ENCODE measurements around the gene ZNF418.

Gene ZNF418

GRCh38 chr19:57949296-57949695 lies 14.1 kb upstream of the ZNF418 start:
- H3K9ac ChIP-seq (ENCODE audit: low read depth, low read length), result no peak overlapping the region
- no peak overlapping the region for H2AFZ ChIP-seq (ENCODE audit: low read depth, low read length)
- H3K4me2 ChIP-seq (ENCODE audit: insufficient read depth, low read length), result no peak overlapping the region
- ATAC-seq (ENCODE audit: insufficient read depth, low read depth), result no peak
- TF ChIP-seq EZH2 (IDR thresholded peaks at IDR 0.05; ENCODE audit: borderline replicate concordance, low read depth, low read length, severe bottlenecking) (no peak), CTCF (IDR thresholded peaks at IDR 0.05; ENCODE audit: borderline replicate concordance, extremely low read depth, low read length, poor library complexity, severe bottlenecking) (no peak)
- H3K4me3 ChIP-seq (ENCODE audit: low read depth in 1 of 2, low read length in 2 of 2), result no peak overlapping the region
- H3K79me2 ChIP-seq (ENCODE audit: insufficient read depth, low read length), result peaks cover 39% of the 10 kb centered on the region
- peaks cover 15% of the 10 kb centered on the region for H3K36me3 ChIP-seq (ENCODE audit: insufficient read depth, low read length)
- H3K4me1 ChIP-seq (ENCODE audit: insufficient read depth, low read length), result peaks cover 30% of the 10 kb centered on the region
- peaks cover 7% of the 10 kb centered on the region; the same call in 1 of the 2 replicates for H4K20me1 ChIP-seq (ENCODE audit: insufficient read depth, low read length)
- H3K27ac ChIP-seq (ENCODE audit: low read length), result no peak overlapping the region
- no peaks in the 10 kb centered on the region for H3K27me3 ChIP-seq (ENCODE audit: insufficient read depth, low read length, poor library complexity)
- peaks cover 8% of the 10 kb centered on the region for H3K9me3 ChIP-seq (ENCODE audit: insufficient read depth, low read length, severe bottlenecking)
- no peak for DNase-seq

GRCh38 chr19:57947419-57948134 lies 12.4 kb upstream of the ZNF418 start, which contains the start of gene ZNF256:
TSS of gene ZNF256 (minus strand) at chr19:57947706. CDS start at chr19:57947474, 232 bp downstream.
- H4K20me1 ChIP-seq (ENCODE audit: insufficient read depth, low read length), result peaks cover 14% of the 10 kb centered on the region; the same call in 1 of the 2 replicates
- DNase-seq (peak; percentile 98), ATAC-seq (ENCODE audit: insufficient read depth, low read depth) (peak; percentile 99)
- peak within 1 kb of the TSS; percentile 87 for H2AFZ ChIP-seq (ENCODE audit: low read depth, low read length)
- peaks cover 56% of the 10 kb centered on the region for H3K79me2 ChIP-seq (ENCODE audit: insufficient read depth, low read length)
- peak within 1 kb of the TSS; percentile 77 for H3K9ac ChIP-seq (ENCODE audit: low read depth, low read length)
- peak within 1 kb of the TSS; percentile 81 for H3K27ac ChIP-seq (ENCODE audit: low read length)
- peak within 1 kb of the TSS; percentile 93 for H3K4me2 ChIP-seq (ENCODE audit: insufficient read depth, low read length)
- peaks cover 9% of the 10 kb centered on the region for H3K9me3 ChIP-seq (ENCODE audit: insufficient read depth, low read length, severe bottlenecking)
- H3K4me3 ChIP-seq (ENCODE audit: low read depth in 1 of 2, low read length in 2 of 2), result peak within 1 kb of the TSS; percentile 78 to 85
- H3K27me3 ChIP-seq (ENCODE audit: insufficient read depth, low read length, poor library complexity), result no peaks in the 10 kb centered on the region
- TF ChIP-seq CTCF (IDR thresholded peaks at IDR 0.05; ENCODE audit: borderline replicate concordance, extremely low read depth, low read length, poor library complexity, severe bottlenecking) (peak; percentile 94), EZH2 (IDR thresholded peaks at IDR 0.05; ENCODE audit: borderline replicate concordance, low read depth, low read length, severe bottlenecking) (no peak)
- H3K4me1 ChIP-seq (ENCODE audit: insufficient read depth, low read length), result peaks cover 33% of the 10 kb centered on the region
- peaks cover 32% of the 10 kb centered on the region for H3K36me3 ChIP-seq (ENCODE audit: insufficient read depth, low read length)

GRCh38 chr19:57947088-57947418 lies 11.9 kb upstream of the ZNF418 start:
- peaks cover 33% of the 10 kb centered on the region for H3K4me1 ChIP-seq (ENCODE audit: insufficient read depth, low read length)
- peak overlapping the region; percentile 78 to 85 for H3K4me3 ChIP-seq (ENCODE audit: low read depth in 1 of 2, low read length in 2 of 2)
- no peak for ATAC-seq (ENCODE audit: insufficient read depth, low read depth)
- H3K79me2 ChIP-seq (ENCODE audit: insufficient read depth, low read length), result peaks cover 61% of the 10 kb centered on the region
- no peak for DNase-seq
- H3K4me2 ChIP-seq (ENCODE audit: insufficient read depth, low read length), result peak overlapping the region; percentile 93
- peaks cover 11% of the 10 kb centered on the region for H3K9me3 ChIP-seq (ENCODE audit: insufficient read depth, low read length, severe bottlenecking)
- H2AFZ ChIP-seq (ENCODE audit: low read depth, low read length), result peak overlapping the region; percentile 87
- H3K36me3 ChIP-seq (ENCODE audit: insufficient read depth, low read length), result peaks cover 37% of the 10 kb centered on the region
- H3K27me3 ChIP-seq (ENCODE audit: insufficient read depth, low read length, poor library complexity), result no peaks in the 10 kb centered on the region
- TF ChIP-seq CTCF (IDR thresholded peaks at IDR 0.05; ENCODE audit: borderline replicate concordance, extremely low read depth, low read length, poor library complexity, severe bottlenecking) (no peak), EZH2 (IDR thresholded peaks at IDR 0.05; ENCODE audit: borderline replicate concordance, low read depth, low read length, severe bottlenecking) (no peak)
- H3K27ac ChIP-seq (ENCODE audit: low read length), result peak overlapping the region; percentile 81
- peak overlapping the region; percentile 77 for H3K9ac ChIP-seq (ENCODE audit: low read depth, low read length)
- H4K20me1 ChIP-seq (ENCODE audit: insufficient read depth, low read length), result peaks cover 14% of the 10 kb centered on the region; the same call in 1 of the 2 replicates
